ENCODE data around the gene MAMDC2. TPM values are rescaled to one million over a fixed set of nuclear protein-coding genes. Genes with fewer than 3 reads are reported as not detected.

The MAMDC2 gene
- total RNA-seq: 0.30 and 5.8 TPM in 2 replicates

GRCh38 chr9:70043689-70044489 is at the start of gene MAMDC2:
Gene MAMDC2, plus strand, starts transcription at chr9:70043848. Its CDS starts 350 bp downstream, at chr9:70044198.

GRCh38 chr9:70258692-70259511 is 215.3 kb downstream of the MAMDC2 start, which contains the start of gene SMC5:
Gene SMC5, plus strand, starts transcription at chr9:70258978. Its CDS starts 101 bp downstream, at chr9:70259079.

Other genes starting within 250 kb of the MAMDC2 start
- gene CFAP95, start 223.0 kb upstream of the MAMDC2 start, total RNA-seq: not detected in 2 replicates
- gene SMC5, start 215.1 kb downstream of the MAMDC2 start, total RNA-seq: 25.2 and 57.9 TPM in 2 replicates

Data from smooth muscle cell of the umbilical artery (primary cell).